Measurements from ENCODE around the gene NFIX. TPM values are rescaled to one million over a fixed set of nuclear protein-coding genes. Genes with fewer than 3 reads are reported as not detected.

NFIX gene
- total RNA-seq, 1 experiment from 2014 or later: 144 TPM

GRCh38 chr19:13129384-13129783 is 134.1 kb downstream of the NFIX start:
- CTCF ChIA-PET: no interaction called here
- in situ Hi-C loops (cut with HindIII; ENCODE audit: low pct_unique_long_range_greater_than_20kb, low sequenced_read_pairs): no loop called here
- no peak for DNase-seq (ENCODE audit: low read depth, low spot score)
- no TSS peak for BruUV-seq (replicated peaks)
- no peak for TF ChIP-seq POLR2AphosphoS5 (IDR thresholded peaks at IDR 0.05; ENCODE audit: low read depth, low read length)
- TF ChIP-seq, protein P1, sequence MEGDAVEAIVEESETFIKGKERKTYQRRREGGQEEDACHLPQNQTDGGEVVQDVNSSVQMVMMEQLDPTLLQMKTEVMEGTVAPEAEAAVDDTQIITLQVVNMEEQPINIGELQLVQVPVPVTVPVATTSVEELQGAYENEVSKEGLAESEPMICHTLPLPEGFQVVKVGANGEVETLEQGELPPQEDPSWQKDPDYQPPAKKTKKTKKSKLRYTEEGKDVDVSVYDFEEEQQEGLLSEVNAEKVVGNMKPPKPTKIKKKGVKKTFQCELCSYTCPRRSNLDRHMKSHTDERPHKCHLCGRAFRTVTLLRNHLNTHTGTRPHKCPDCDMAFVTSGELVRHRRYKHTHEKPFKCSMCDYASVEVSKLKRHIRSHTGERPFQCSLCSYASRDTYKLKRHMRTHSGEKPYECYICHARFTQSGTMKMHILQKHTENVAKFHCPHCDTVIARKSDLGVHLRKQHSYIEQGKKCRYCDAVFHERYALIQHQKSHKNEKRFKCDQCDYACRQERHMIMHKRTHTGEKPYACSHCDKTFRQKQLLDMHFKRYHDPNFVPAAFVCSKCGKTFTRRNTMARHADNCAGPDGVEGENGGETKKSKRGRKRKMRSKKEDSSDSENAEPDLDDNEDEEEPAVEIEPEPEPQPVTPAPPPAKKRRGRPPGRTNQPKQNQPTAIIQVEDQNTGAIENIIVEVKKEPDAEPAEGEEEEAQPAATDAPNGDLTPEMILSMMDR (IDR thresholded peaks at IDR 0.05): no peak
- Histone ChIP-seq H3K4me1 (ENCODE audit: control insufficient read depth, insufficient read depth, low read length) (no peaks in the 10 kb centered on the region), H3K27ac (ENCODE audit: low read length) (no peak overlapping the region), H3K36me3 (ENCODE audit: control insufficient read depth, insufficient read depth, low read length) (no peaks in the 10 kb centered on the region), H3K4me3 (ENCODE audit: low read depth in 2 of 2, low read length in 2 of 2) (no peak overlapping the region), H3K9me3 (ENCODE audit: control insufficient read depth, insufficient read depth, low read depth, low read length) (no peaks in the 10 kb centered on the region), H3K27me3 (ENCODE audit: control insufficient read depth, insufficient read depth, low read length) (no peaks in the 10 kb centered on the region)
- POLR2A ChIA-PET: no interaction called here
- ATAC-seq: no peak
- intact Hi-C loops (cut with micrococcal nuclease; ENCODE audit: unreplicated experiment): no loop called here

DNA sequence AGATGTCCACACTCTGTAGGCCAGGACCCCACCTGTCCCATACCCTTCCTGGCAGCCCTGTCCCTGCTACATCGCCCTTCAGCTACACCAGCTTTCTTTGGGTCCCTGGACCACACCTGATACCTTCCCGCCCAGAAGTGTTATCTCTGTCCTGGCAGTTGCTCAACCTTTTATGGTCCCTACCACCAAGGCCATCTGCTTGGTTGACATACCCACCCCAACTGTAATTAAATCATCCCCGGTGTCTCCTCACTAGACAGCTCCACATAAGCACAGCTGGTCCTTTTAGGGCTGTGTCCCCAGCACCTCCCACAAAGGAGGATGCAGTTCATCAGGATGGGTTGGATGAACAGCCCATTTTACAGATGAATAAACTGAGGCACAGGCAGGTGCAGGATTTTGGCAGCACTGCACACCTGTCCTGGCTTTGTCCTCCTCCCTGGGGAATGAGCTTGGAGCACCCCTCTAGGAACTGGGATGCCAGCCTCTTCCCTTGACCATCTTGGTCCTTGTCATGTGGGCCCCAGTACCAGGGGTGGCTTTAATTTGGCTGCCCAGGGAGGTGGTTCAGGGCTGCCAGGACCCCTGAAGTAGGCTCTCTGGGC is 135.7 kb downstream of the NFIX start:
- no peaks in the 10 kb centered on the region for H3K27me3 ChIP-seq (ENCODE audit: control insufficient read depth, insufficient read depth, low read length)
- TF ChIP-seq SIN3A (IDR thresholded peaks at IDR 0.05; ENCODE audit: borderline replicate concordance, insufficient read depth, low read depth, low read length) (no peak), REST (IDR thresholded peaks at IDR 0.05; ENCODE audit: insufficient read depth in 1 of 2, low read depth in 2 of 2, low read length in 1 of 2) (no peak), POLR2AphosphoS5 (IDR thresholded peaks at IDR 0.05; ENCODE audit: low read depth, low read length) (no peak), TCF7L2 (IDR thresholded peaks at IDR 0.05; ENCODE audit: low read depth, low read length) (no peak)
- TF ChIP-seq, protein P1 (IDR thresholded peaks at IDR 0.05): no peak
- in situ Hi-C loops (cut with HindIII; ENCODE audit: low pct_unique_long_range_greater_than_20kb, low sequenced_read_pairs) (no loop called here), intact Hi-C loops (cut with micrococcal nuclease; ENCODE audit: unreplicated experiment) (no loop called here)
- POLR2A ChIA-PET: no interaction called here
- no peak overlapping the region for H3K4me3 ChIP-seq (ENCODE audit: low read depth in 2 of 2, low read length in 2 of 2)
- H3K9me3 ChIP-seq (ENCODE audit: control insufficient read depth, insufficient read depth, low read depth, low read length): no peaks in the 10 kb centered on the region
- DNase-seq (ENCODE audit: low read depth, low spot score): no peak
- CTCF ChIA-PET: no interaction called here
- no TSS peak for BruUV-seq (replicated peaks)
- no peaks in the 10 kb centered on the region for H3K36me3 ChIP-seq (ENCODE audit: control insufficient read depth, insufficient read depth, low read length)
- no peak overlapping the region for H3K27ac ChIP-seq (ENCODE audit: low read length)
- ATAC-seq: no peak
- no peaks in the 10 kb centered on the region for H3K4me1 ChIP-seq (ENCODE audit: control insufficient read depth, insufficient read depth, low read length)

All from Panc1 (cell line).